Caco-2 (cell line): Measurements from ENCODE around the gene TFEB. TPM values are rescaled to one million over a fixed set of nuclear protein-coding genes. Genes with fewer than 3 reads are reported as not detected.

Experiments used
- BruUV-seq: library from RNA; stranded (reverse); fragments of 400-500 nt; replicated peaks from 2 replicates; lab custom pipeline; 2021; lab: Mats Ljungman, UMichigan
- CTCF ChIA-PET: fragments of 300-600 bp; sonication (Branson Sonifier 250); formaldehyde crosslinking; loops from one replicate; lab custom pipeline; 2022; ENCODE audit warnings: antibody characterized with exemption; lab: Charles Lee
- POLR2A ChIA-PET: fragments of 300-600 bp; sonication (Branson Sonifier 250); formaldehyde crosslinking; loops from one replicate; lab custom pipeline; 2022; ENCODE audit warnings: antibody characterized with exemption; lab: Charles Lee
- DNase-seq, 2 experiments: peaks; one replicate each; pipeline versions ENCODE4 v3.0.0 to v3.0.0-alpha.2; 2020 to 2022
- H3K27me3 ChIP-seq: replicated peaks from 2 replicates; pipeline ENCODE4 v1.6.0; 2011; ENCODE audit warnings: low read length; ENCODE audit not compliant: control insufficient read depth, insufficient read depth
- H3K36me3 ChIP-seq: 2 replicates; pipeline ENCODE4 v1.5.1; 2011; ENCODE audit warnings: low read length; ENCODE audit not compliant: control insufficient read depth, insufficient read depth
- H3K4me1 ChIP-seq: fragments of 250-450 bp; sonication (Bioruptor Pico); 2 replicates; pipeline ENCODE4 v1.5.1; 2020; ENCODE audit warnings: mild to moderate bottlenecking
- H3K4me3 ChIP-seq: 2 replicates; pipeline ENCODE4 v1.5.1; 2011; ENCODE audit warnings: low read depth, mild to moderate bottlenecking, control low read depth, low read length
- H3K9me3 ChIP-seq: fragments of 250-450 bp; sonication (Bioruptor Pico); 2 replicates; pipeline ENCODE4 v1.5.1; 2020; ENCODE audit warnings: mild to moderate bottlenecking, moderate library complexity
- H3K27ac Mint-ChIP-seq: one replicate; pipeline ENCODE4 v1.8.0; 2022; ENCODE audit warnings: mixed read lengths; ENCODE audit not compliant: unreplicated experiment
- H3K27me3 Mint-ChIP-seq: one replicate; pipeline ENCODE4 v1.8.0; 2022; ENCODE audit warnings: mixed read lengths; ENCODE audit not compliant: insufficient read depth, unreplicated experiment
- H3K36me3 Mint-ChIP-seq: one replicate; pipeline ENCODE4 v1.8.0; 2022; ENCODE audit warnings: mild to moderate bottlenecking, mixed read lengths; ENCODE audit not compliant: insufficient read depth, unreplicated experiment
- H3K4me1 Mint-ChIP-seq: one replicate; pipeline ENCODE4 v1.8.0; 2022; ENCODE audit warnings: low read depth, mixed read lengths; ENCODE audit not compliant: unreplicated experiment
- H3K4me3 Mint-ChIP-seq: one replicate; pipeline ENCODE4 v1.8.0; 2022; ENCODE audit warnings: mild to moderate bottlenecking, moderate library complexity, mixed read lengths; ENCODE audit not compliant: unreplicated experiment
- H3K9me3 Mint-ChIP-seq: one replicate; pipeline ENCODE4 v1.8.0; 2022; ENCODE audit warnings: mixed read lengths; ENCODE audit not compliant: unreplicated experiment
- CTCF ChIP-seq, 2 experiments: fragments of 200-600 bp in 1 of 2; IDR thresholded peaks; 1 replicate in 1 of 2; 2 replicates in 1 of 2; pipeline versions ENCODE4 v1.5.1 to v1.8.0; 2011 to 2022; ENCODE audit warnings: antibody characterized with exemption in 1 of 2, control low read depth in 1 of 2, inconsistent platforms in 1 of 2, low read depth in 1 of 2, low read length in 1 of 2, mild to moderate bottlenecking in 1 of 2, moderate library complexity in 1 of 2; ENCODE audit not compliant: insufficient read depth in 1 of 2, severe bottlenecking in 1 of 2, unreplicated experiment in 1 of 2
- intact Hi-C: fragments of 100-400 bp; cut with micrococcal nuclease; formaldehyde crosslinking; loops from one replicate; pipeline ENCODE4 v1.10.0; 2022; ENCODE audit not compliant: unreplicated experiment
- total RNA-seq: library from RNA; stranded (reverse); gene quantifications from 2 replicates; pipeline ENCODE4 v1.2.3, GENCODE V29; 2022

TFEB gene
- total RNA-seq, 1 experiment from 2014 or later = 3.8 TPM

DNA sequence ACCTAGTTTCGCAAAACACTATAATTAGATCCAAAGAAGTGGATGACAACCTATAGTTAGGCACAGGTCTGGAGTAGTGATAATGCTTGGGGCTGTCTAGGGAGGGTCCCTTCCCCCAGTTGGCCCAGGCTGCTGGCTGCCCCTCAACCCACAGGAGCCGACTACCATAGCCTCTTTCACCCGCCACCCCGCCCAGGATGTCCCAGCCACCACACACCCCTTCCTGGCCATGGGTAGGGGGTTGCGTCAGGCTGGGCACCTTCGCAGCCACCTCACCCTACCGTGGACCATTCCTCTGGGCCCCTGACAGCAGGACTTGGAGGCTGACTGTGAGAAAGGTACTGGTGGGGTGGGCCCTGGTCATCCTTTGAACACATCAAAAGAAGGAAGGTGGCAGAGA is 8.5 kb downstream of the TFEB start:
- Mint-ChIP-seq H3K36me3 (no peaks in the 10 kb centered on the region), H3K27me3 (no peaks in the 10 kb centered on the region), H3K9me3 (no peaks in the 10 kb centered on the region), H3K4me3 (no peak overlapping the region), H3K4me1 (peaks cover 11% of the 10 kb centered on the region), H3K27ac (no peak overlapping the region)
- H3K4me1 ChIP-seq = peaks cover 23% of the 10 kb centered on the region
- no peaks in the 10 kb centered on the region for H3K9me3 ChIP-seq
- TF ChIP-seq CTCF (IDR thresholded peaks at IDR 0.05; ENCODE audit: insufficient read depth in 1 of 2, low read depth in 1 of 2, low read length in 1 of 2, severe bottlenecking in 1 of 2, unreplicated experiment in 1 of 2) = no peak
- no peaks in the 10 kb centered on the region for H3K27me3 ChIP-seq
- no peaks in the 10 kb centered on the region for H3K36me3 ChIP-seq
- H3K4me3 ChIP-seq = no peak overlapping the region
- DNase-seq = no peak
- POLR2A ChIA-PET = no interaction called here
- no TSS peak for BruUV-seq
- CTCF ChIA-PET = no interaction called here
- intact Hi-C loops = no loop called here

DNA sequence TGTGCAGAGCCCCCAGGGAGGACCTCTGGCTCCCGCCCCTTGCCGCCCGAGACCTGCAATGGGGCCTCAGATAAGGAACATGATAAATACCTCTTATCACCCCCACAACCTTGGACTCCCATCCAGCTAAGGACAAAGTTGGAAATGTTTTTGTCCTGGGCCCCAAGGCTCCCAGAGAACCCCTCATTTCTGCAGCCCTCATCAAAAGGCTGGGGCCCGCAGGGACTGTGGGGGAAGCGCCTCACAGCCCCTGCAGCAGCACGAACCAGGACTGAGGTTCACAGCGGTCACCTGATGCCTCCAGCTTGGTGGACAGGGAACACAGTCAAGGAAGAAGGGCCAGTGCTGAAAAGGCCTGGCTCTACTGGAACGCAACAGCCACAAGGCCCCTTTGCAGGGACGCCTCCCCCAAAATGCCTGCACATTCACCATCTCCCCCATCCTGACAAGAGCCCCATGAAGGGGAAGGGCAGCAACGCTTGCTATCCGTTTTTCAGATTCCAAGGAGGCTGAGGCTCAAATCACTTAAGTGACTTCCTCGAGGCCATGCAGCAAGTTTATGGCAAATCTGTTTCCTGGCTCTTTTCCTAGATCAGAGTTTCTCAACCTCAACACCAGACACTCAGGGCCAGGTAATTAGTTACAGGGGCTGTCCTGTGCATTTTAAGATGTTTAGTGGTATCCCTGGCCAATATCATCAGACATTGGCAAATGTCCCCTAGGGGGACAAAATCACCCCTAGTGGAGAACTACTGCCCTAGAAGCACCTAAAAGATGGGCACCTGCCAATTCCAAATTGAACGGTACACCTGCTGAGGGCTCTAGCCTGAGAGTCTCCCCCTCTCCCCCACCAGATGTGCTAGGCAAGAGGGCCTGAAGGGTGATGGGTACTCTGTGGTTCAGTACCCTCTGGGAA is 10.6 kb downstream of the TFEB start:
- POLR2A ChIA-PET = no interaction called here

DNA sequence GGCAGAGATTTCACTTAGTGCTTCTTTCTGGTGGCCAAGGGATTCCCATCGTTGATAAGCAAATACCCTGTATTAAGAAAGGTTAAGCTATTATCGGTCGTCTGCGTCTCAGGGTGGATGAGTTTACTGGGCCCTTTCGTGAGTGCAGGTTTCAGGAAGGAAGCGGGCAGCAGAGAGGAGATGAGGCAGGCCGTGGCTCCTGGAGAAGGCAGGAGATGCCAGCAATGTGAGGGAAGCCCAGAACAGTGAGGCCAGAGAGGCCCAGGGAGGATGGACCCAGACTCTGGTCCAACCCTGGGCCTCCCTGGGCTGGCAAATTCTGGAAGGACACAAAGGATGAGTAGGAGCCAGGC is 11.2 kb downstream of the TFEB start:
- Mint-ChIP-seq H3K4me1 (peaks cover 11% of the 10 kb centered on the region), H3K27me3 (no peaks in the 10 kb centered on the region), H3K4me3 (no peak overlapping the region), H3K27ac (peak overlapping the region; percentile 13), H3K36me3 (no peaks in the 10 kb centered on the region), H3K9me3 (no peaks in the 10 kb centered on the region)
- intact Hi-C loops = no loop called here
- BruUV-seq = no TSS peak
- H3K4me1 ChIP-seq = peaks cover 23% of the 10 kb centered on the region
- no peak for TF ChIP-seq CTCF (IDR thresholded peaks at IDR 0.05; ENCODE audit: insufficient read depth in 1 of 2, low read depth in 1 of 2, low read length in 1 of 2, severe bottlenecking in 1 of 2, unreplicated experiment in 1 of 2)
- no peaks in the 10 kb centered on the region for H3K9me3 ChIP-seq
- H3K36me3 ChIP-seq = no peaks in the 10 kb centered on the region
- ChIA-PET POLR2A (no interaction called here), CTCF (no interaction called here)
- no peaks in the 10 kb centered on the region for H3K27me3 ChIP-seq
- no peak for DNase-seq
- no peak overlapping the region for H3K4me3 ChIP-seq

More for the DNA sequence above, 10.6 kb downstream of the TFEB start:
- H3K9me3 Mint-ChIP-seq = no peaks in the 10 kb centered on the region
- no peaks in the 10 kb centered on the region for H3K27me3 Mint-ChIP-seq
- no peak overlapping the region for H3K27ac Mint-ChIP-seq
- Histone ChIP-seq H3K4me3 (no peak overlapping the region), H3K36me3 (no peaks in the 10 kb centered on the region), H3K4me1 (peaks cover 23% of the 10 kb centered on the region), H3K9me3 (no peaks in the 10 kb centered on the region), H3K27me3 (no peaks in the 10 kb centered on the region)
- DNase-seq = no peak
- intact Hi-C loops = no loop called here
- H3K4me1 Mint-ChIP-seq = peaks cover 11% of the 10 kb centered on the region
- CTCF ChIA-PET = no interaction called here
- no TSS peak for BruUV-seq
- H3K4me3 Mint-ChIP-seq = no peak overlapping the region
- TF ChIP-seq CTCF (IDR thresholded peaks at IDR 0.05; ENCODE audit: insufficient read depth in 1 of 2, low read depth in 1 of 2, low read length in 1 of 2, severe bottlenecking in 1 of 2, unreplicated experiment in 1 of 2) = no peak
- H3K36me3 Mint-ChIP-seq = no peaks in the 10 kb centered on the region
